Activated T-helper 2 cell treated with anti-CD3 and anti-CD28 coated beads, Interferon-gamma antibody, Interleukin-2, Interleukin-4, amounts not matched to agents 10 μg/mL and 5 μg/mL and 100 μg/mL, durations not matched to agents 14 hours and 24 hours and 36 hours (primary cell): ENCODE measurements around the gene PKD2. TPM values are rescaled to one million over a fixed set of nuclear protein-coding genes. Genes with fewer than 3 reads are reported as not detected.
A peak's percentile ranks its signal among the peaks of the same experiment; 100 is the strongest.
"Not testable (repeated sequence)": the region's sequence is repeated elsewhere in the genome, so short reads cannot be mapped to it uniquely, and the experiment has no call there.

Source experiments
- DNase-seq: peaks from one replicate; pipeline ENCODE4 v3.0.0; 2021; ENCODE audit warnings: low spot score
- H3K27ac Mint-ChIP-seq: one replicate; pipeline ENCODE4 v1.8.0; 2021; ENCODE audit warnings: mixed read lengths
- H3K27me3 Mint-ChIP-seq: one replicate; pipeline ENCODE4 v1.8.0; 2021; ENCODE audit warnings: low read depth, mixed read lengths
- H3K36me3 Mint-ChIP-seq: one replicate; pipeline ENCODE4 v1.8.0; 2021; ENCODE audit warnings: low read depth, mixed read lengths
- H3K4me1 Mint-ChIP-seq: one replicate; pipeline ENCODE4 v1.8.0; 2021; ENCODE audit warnings: low read depth, mixed read lengths
- H3K4me3 Mint-ChIP-seq: one replicate; pipeline ENCODE4 v1.8.0; 2021; ENCODE audit warnings: low read depth, mild to moderate bottlenecking, moderate library complexity, mixed read lengths
- H3K9me3 Mint-ChIP-seq: one replicate; pipeline ENCODE4 v1.8.0; 2021; ENCODE audit warnings: mixed read lengths
- intact Hi-C: fragments of 100-400 bp; cut with micrococcal nuclease; formaldehyde crosslinking; loops from one replicate; pipeline ENCODE4 v1.15.1; 2023
- total RNA-seq: library from RNA; stranded (reverse); gene quantifications from 2 replicates; pipeline ENCODE4 v1.2.3, GENCODE V29; 2022

Gene PKD2
- total RNA-seq, 1 donor from 2014 or later, result 13.6 TPM

DNA sequence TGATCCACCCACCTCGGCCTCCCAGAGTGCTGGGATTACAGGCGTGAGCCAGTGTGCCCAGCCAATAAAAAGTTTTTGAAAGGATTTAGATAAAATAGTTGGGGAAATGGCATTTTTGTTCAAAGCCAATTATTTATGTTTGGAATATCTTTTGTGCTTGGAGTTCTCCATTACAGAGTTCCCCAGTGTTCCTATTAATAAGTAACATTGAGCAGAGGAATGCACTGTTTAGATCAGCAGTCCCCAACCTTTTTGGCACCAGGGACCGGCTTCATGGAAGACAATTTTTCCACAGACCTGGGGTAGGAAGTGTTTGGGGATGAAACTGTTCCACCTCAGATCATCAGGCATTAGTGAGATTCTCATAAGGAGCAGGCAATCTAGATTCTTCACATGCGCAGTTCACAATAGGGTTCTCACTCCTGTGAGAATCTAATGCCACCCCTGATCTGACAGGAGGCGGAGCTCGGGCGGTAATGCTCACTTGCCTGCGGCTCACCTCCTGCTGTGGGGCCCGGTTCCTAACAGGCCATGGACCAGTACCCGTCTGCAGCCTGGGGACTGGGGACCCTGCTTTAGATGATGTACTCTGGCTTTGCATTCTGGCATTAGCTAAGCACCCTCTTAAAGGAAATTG, 8.3 kb downstream of the PKD2 start:
- H3K4me3 Mint-ChIP-seq, result no peak overlapping the region
- H3K27me3 Mint-ChIP-seq, result no peaks in the 10 kb centered on the region
- no peak overlapping the region for H3K27ac Mint-ChIP-seq
- intact Hi-C loops, result no loop called here
- DNase-seq, result no peak
- peaks cover 31% of the 10 kb centered on the region for H3K4me1 Mint-ChIP-seq
- no peaks in the 10 kb centered on the region for H3K9me3 Mint-ChIP-seq
- H3K36me3 Mint-ChIP-seq, result peaks cover 36% of the 10 kb centered on the region

DNA sequence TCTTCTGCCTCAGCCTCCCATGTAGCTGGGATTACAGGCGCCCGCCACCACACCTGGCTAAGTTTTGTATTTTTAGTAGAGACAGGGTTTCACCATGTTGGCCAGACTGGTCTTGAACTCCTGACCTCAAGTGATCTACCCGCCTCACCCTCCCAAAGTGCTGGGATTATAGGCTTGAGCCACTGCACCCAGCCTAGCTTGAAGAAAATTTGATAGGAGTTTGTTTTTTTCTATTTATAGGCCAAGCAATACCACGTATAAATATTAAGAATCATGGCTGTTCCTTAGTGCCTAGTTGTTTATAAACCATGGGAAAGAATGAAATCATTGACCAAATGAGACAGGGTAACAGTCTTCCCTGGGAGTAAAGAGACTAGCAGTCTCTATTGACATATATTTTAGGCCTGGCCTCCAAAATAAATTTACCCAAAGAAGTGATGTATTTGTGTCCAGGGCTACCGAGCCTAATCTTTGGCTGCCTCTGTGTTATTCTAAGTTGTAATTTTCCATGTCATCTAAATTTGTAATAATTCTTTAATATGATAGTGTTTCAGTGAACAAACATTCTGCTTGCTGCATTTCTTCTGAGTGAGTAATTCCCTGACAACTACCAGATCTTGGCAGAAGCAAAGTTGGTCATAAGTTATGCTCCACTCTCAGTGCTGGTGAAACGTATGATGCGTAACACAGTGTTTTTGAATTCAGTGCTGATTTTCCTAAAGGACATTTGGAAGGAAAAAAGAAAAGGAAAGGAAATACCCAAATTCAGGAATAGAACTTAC, 10.3 kb downstream of the PKD2 start:
- peaks cover 44% of the 10 kb centered on the region for H3K36me3 Mint-ChIP-seq
- H3K4me1 Mint-ChIP-seq, result peaks cover 19% of the 10 kb centered on the region
- H3K9me3 Mint-ChIP-seq, result no peaks in the 10 kb centered on the region
- DNase-seq, result no peak
- no peak overlapping the region for H3K4me3 Mint-ChIP-seq
- H3K27ac Mint-ChIP-seq, result no peak overlapping the region
- no peaks in the 10 kb centered on the region for H3K27me3 Mint-ChIP-seq
- intact Hi-C loops, result no loop called here

DNA sequence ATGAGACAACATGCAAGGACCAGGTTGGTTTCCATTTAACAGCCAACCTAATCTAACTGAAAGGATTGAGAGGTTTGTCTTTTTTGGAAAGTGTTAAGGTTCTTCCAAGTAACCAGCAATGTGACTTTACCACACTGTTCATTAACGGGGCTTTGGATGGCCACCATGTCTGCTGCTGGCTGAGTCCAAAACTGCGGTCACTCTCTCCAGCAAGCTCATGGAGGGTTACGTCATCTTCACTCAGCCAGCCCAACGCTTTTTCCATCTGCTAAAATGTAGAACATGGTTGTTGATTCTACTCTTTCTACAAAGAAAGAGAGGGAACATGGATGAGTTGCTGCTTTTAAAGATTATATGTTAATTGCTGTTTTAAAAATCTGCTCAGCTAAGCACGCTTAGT, 11.0 kb downstream of the PKD2 start:
- no peak for DNase-seq
- no peaks in the 10 kb centered on the region for H3K9me3 Mint-ChIP-seq

DNA sequence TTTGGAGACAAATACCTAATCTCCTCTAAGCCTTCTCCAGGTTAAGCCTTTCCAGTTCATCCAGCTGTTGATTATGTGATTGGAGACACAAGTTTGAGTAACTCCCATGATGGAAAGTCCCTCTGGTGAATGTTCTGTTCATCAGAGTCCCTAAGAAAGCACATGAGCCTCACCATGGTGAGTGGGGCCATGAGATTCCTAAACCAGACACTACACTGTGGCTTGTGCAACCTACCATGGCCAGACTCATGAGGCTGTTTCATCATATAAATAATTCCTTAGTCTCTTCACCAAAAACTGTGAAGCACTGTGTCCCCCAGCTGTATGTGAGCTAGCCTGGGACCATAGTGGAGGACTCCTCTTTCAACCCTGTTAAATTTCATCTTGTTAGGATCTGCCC, 14.4 kb downstream of the PKD2 start:
- Mint-ChIP-seq H3K9me3 (peaks cover 10% of the 10 kb centered on the region), H3K4me3 (no peak overlapping the region), H3K27ac (no peak overlapping the region), H3K4me1 (peaks cover 2% of the 10 kb centered on the region), H3K27me3 (no peaks in the 10 kb centered on the region), H3K36me3 (peaks cover 66% of the 10 kb centered on the region)
- DNase-seq, result no peak
- intact Hi-C loops, result no loop called here

More for the DNA sequence above, 11.0 kb downstream of the PKD2 start:
- peaks cover 44% of the 10 kb centered on the region for H3K36me3 Mint-ChIP-seq
- H3K4me3 Mint-ChIP-seq, result no peak overlapping the region
- no peak overlapping the region for H3K27ac Mint-ChIP-seq
- intact Hi-C loops, result no loop called here
- no peaks in the 10 kb centered on the region for H3K27me3 Mint-ChIP-seq
- peaks cover 11% of the 10 kb centered on the region for H3K4me1 Mint-ChIP-seq

DNA sequence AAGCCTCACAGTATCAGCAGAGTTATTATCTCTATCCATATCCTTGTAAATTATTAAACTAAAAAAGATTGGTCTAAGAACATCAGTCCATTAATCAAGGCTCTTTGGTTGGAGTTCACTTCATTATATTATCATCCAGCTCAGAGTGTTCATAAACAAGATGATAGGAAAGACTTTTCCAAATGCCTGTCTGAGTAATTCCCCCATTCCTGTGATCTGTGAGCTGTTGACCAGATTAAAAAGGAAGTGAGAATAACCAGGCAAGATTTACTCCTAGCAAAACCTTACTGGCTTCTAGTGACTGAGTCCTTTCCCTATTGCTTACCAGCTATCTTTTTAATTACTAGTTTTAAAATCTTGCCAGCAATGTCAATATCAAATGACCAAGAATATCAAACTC, 14.9 kb downstream of the PKD2 start:
- no peaks in the 10 kb centered on the region for H3K27me3 Mint-ChIP-seq
- no peak overlapping the region for H3K27ac Mint-ChIP-seq
- peaks cover 70% of the 10 kb centered on the region for H3K36me3 Mint-ChIP-seq
- intact Hi-C loops, result no loop called here
- peaks cover 3% of the 10 kb centered on the region for H3K4me1 Mint-ChIP-seq
- DNase-seq, result no peak
- peaks cover 14% of the 10 kb centered on the region for H3K9me3 Mint-ChIP-seq
- no peak overlapping the region for H3K4me3 Mint-ChIP-seq

DNA sequence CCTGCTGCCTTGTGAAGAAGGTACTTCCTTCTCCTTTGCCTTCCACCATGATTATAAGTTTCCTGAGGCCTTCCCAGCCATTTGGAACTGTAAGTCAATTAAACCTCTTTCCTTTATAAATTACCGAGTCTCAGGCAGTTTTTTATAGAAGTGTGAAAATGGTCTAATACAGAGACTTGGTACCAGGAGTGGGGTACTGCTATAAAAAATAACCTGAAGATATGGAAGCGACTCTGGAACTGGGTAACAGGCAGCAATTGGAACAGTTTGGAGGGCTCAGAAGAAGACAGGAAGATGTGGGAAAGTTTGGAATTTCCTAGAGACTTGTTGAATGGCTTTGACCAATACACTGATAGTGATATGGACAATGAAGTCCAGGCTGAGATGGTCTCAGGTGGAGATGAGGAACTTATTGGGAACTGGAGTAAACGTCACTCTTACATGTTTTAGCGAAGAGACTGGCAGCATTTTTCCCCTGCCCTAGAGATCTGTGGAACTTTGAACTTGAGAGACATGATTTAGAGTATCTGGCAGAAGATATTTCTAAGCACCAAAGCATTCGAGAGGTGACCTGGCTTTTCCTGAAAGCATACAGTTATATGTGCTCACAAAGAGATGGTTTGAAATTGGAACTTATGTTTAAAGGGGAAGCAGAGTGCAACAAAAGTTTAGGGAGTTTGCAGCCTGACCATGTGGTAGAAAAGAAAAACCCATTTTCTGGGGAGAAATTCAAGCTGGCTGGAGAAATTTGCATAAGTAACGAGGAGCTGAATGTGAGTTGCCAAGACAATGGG, 18.6 kb downstream of the PKD2 start:
- H3K27me3 Mint-ChIP-seq, H3K4me3 Mint-ChIP-seq, H3K27ac Mint-ChIP-seq, DNase-seq: not testable (repeated sequence)
- H3K9me3 Mint-ChIP-seq, result peaks cover 22% of the 10 kb centered on the region
- peaks cover 29% of the 10 kb centered on the region for H3K4me1 Mint-ChIP-seq
- intact Hi-C loops, result loop anchor here (5.0 kb wide), 2 partner anchors 356 to 469 kb away; no protein-coding TSS in a partner anchor
- H3K36me3 Mint-ChIP-seq, result peaks cover 85% of the 10 kb centered on the region

DNA sequence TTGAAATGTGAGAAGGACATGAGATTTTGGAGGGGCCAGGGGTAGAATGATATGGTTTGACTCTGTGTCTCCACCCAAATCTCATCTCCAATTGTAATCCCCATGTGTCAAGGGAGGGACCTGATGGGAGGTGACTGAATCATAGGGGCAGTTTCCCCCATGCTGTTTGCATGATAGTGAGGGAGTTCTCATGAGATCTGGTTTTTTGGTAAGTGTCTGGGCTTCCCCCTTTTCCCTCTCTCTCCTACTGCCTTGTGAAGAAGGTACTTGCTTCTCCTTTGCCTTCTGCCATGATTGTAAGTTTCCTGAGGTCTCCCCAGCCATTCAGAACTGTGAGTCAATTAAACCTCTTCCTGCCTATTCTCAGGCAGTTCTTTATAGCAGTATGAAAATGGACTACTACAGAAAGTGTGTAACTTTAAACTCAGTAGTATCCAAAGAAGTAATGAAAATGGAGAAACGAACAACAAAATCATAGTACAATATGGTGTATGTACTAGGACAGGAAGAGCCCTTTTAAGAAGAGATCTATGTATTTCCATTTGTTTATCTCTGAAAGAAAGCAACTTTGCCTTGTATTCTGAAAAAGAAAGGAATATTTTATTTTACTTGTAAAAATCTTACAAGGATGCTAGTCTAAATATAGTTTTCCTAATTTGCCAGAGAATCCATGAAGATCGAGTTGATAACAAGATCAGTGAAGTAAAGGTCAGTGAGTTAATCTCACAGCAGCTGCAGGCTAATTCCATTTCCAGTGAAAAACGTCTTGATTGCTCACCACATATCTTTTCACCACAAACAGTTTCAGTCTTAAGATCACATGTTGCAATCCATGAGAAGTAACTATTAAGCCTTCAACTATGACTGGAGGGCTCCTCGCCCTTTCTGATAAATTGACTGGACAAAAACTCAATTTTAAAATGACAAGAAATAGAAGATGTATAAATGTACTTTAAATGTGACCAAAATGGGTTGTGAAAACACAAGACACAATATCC, 20.5 kb downstream of the PKD2 start:
- DNase-seq, result no peak
- intact Hi-C loops, result loop anchor here (2.0 to 5.0 kb wide), 4 partner anchors 19 to 497 kb away; no protein-coding TSS in a partner anchor
- Mint-ChIP-seq H3K4me1 (peaks cover 29% of the 10 kb centered on the region), H3K27ac (peak overlapping the region; percentile 76), H3K4me3 (no peak overlapping the region), H3K36me3 (peaks cover 77% of the 10 kb centered on the region), H3K9me3 (peaks cover 22% of the 10 kb centered on the region), H3K27me3 (no peaks in the 10 kb centered on the region)

DNA sequence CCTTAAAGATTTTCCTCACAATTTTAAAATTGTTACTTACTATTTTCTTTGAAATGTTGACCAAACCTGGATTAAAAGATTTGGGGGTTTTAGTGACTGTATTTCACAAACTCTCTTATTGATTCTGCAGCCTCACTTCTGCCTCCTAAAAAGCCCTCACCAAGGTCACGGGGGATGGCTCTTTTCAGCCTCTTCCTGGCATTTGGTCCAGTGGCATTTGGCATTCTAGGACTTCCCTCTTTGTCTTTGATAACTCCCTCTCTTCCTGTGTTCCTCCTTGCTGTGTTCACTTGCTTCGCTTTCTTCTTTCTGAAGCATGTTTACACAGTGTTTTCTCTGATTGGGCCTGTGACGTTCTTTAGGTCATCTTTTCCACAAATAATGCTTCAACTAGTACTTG, 21.5 kb downstream of the PKD2 start:
- Mint-ChIP-seq H3K9me3 (peaks cover 22% of the 10 kb centered on the region), H3K4me1 (peaks cover 29% of the 10 kb centered on the region), H3K27me3 (no peaks in the 10 kb centered on the region), H3K36me3 (peaks cover 71% of the 10 kb centered on the region), H3K4me3 (no peak overlapping the region), H3K27ac (peak overlapping the region; percentile 75)
- intact Hi-C loops, result loop anchor here (2.0 to 5.0 kb wide), 4 partner anchors 20 to 496 kb away; no protein-coding TSS in a partner anchor
- DNase-seq, result no peak

DNA sequence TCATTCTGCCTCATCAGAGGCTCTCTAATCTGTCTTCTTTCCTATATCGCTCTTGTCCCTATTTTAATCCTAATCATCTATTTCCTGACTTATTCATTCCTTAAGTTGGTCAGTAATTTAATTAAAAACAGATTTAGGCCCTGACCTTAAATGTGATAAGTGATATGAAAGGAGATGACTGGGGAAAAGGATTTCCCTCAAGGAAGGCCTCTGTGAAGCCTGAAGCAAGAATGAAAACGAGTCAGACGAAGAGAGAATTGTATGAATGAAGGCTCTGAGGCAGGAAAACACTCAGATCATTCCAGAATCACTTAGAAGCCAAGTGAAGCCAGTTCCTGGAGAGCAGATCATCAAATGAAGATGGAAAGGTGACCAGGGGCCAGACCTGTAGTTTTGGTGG, 22.1 kb downstream of the PKD2 start:
- no peak for DNase-seq
- H3K9me3 Mint-ChIP-seq, result peaks cover 22% of the 10 kb centered on the region
- H3K4me1 Mint-ChIP-seq, result peaks cover 29% of the 10 kb centered on the region
- H3K27ac Mint-ChIP-seq, result peak overlapping the region; percentile 75
- no peak overlapping the region for H3K4me3 Mint-ChIP-seq
- intact Hi-C loops, result loop anchor here (2.0 to 5.0 kb wide), 4 partner anchors 21 to 495 kb away; no protein-coding TSS in a partner anchor
- peaks cover 65% of the 10 kb centered on the region for H3K36me3 Mint-ChIP-seq
- no peaks in the 10 kb centered on the region for H3K27me3 Mint-ChIP-seq

DNA sequence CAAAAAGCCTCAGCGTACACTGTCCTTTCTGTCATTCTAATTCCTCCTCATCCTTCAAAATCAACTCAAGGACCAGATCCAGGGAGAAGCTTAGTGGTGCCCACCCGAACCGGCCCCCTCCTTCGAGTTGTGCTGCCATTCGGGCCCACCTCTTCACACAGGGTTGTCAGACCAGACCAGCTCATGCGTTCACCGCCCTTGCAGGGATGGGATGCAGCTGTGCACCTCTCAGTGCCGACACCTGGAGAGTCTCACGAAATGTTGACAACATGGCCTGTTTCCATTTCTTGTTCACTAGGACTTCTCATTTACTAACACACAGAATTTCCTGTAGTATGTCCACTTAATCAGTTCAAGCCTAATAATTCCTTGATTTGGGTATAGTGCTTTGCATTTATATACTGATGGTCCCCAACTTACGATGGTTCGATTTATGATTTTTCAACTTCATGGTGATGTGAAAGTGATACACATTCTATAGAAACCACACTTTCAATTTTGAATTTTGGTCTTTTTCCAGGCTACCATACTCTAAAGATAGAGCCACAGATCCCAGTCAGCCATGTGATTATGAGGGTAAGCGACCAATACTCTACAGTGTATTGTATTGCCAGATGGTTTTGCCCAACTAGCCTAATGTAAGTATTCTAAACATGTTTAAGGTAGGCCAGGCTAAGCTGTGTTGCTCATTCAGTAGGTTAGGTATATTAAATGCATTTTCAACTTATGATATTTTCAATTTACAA, 23.3 kb downstream of the PKD2 start:
- intact Hi-C loops, result loop anchor here (5.0 kb wide), 1 partner anchor 127 kb away; the partner anchor contains the start of gene ABCG2
- Mint-ChIP-seq H3K36me3 (peaks cover 61% of the 10 kb centered on the region), H3K4me3 (no peak overlapping the region), H3K9me3 (peaks cover 20% of the 10 kb centered on the region), H3K4me1 (peaks cover 29% of the 10 kb centered on the region), H3K27me3 (no peaks in the 10 kb centered on the region), H3K27ac (no peak overlapping the region)
- no peak for DNase-seq

DNA sequence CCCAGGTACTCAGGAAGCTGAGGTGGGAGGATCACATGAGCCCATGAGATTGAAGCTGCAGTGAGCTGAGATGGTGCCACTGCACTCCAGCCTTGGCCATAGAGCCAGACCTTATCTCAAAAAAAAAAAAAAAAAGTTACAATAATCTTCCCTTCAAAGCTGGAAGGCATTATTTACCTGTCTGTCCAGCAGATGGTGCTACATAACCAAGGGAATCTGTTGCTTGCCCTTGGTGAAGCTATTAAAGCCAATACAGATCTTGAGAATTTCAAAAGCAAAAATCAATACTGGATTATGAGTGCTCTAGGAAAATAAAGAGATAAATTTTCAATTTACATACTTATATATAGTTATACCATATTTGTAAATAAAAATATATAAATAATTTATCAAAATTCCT, 25.9 kb downstream of the PKD2 start:
- Mint-ChIP-seq H3K4me1 (peaks cover 20% of the 10 kb centered on the region), H3K27me3 (no peaks in the 10 kb centered on the region), H3K36me3 (peaks cover 54% of the 10 kb centered on the region), H3K9me3 (no peaks in the 10 kb centered on the region), H3K27ac (no peak overlapping the region), H3K4me3 (no peak overlapping the region)
- intact Hi-C loops, result loop anchor here (1.0 to 5.0 kb wide), 2 partner anchors 124 to 179 kb away; partner anchors contain the start of gene ABCG2
- peak; percentile 16 for DNase-seq
